GM12892 (cell line): Measurements from ENCODE around the gene TXNRD3.

Experiments used
- POLR2A ChIP-seq: IDR thresholded peaks from 2 replicates; pipeline ENCODE4 v1.6.1; 2011; ENCODE audit warnings: low read depth, low read length, control low read depth
- POLR2AphosphoS5 ChIP-seq: IDR thresholded peaks from 2 replicates; pipeline ENCODE4 v1.6.1; 2011; ENCODE audit warnings: low read depth, low read length, control low read depth
- TAF1 ChIP-seq: IDR thresholded peaks from 2 replicates; pipeline ENCODE4 v1.6.1; 2011; ENCODE audit warnings: low read depth, mild to moderate bottlenecking, control low read depth, low read length, borderline replicate concordance

DNA sequence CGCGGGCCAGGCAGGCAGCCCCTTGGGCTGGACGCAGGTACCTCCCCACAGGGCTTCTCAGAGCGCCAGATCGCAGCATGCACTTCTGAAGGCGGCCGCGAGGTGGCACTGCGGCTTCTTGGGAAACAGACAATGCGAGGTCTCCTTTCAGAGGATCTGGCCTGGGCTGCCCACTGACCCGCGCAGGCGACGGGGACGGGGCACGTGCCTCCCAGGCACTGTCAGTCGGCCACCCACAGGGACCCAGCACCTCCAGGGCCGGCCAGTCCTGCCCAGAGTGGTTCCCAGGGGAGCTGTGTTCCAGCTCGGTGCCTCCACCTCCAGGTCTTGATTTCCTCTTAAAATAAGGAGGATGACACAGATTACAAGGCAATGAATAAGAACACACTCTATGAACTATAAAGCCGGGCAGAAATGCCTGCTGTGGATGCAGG, 24.4 kb upstream of the TXNRD3 start:
- TF ChIP-seq POLR2A (no peak), POLR2AphosphoS5 (no peak), TAF1 (no peak)
